NCI-H1048 (cell line): Measurements from ENCODE around the gene PACS1.

Experiments
- DNase-seq: peaks from one replicate; lab custom pipeline; 2025; lab: John Stamatoyannopoulos, UW

The PACS1 gene

GRCh38 chr11:66143264-66143566, 73.1 kb downstream of the PACS1 start:
- DNase-seq: no peak

- no peak for DNase-seq
Measured at GRCh38 chr11:66143996-66144678, 74.1 kb downstream of the PACS1 start.

- no peak for DNase-seq
Measured at GRCh38 chr11:66146074-66146473, 76.0 kb downstream of the PACS1 start.

GRCh38 chr11:66146940-66147339, 76.9 kb downstream of the PACS1 start:
- DNase-seq: no peak

- DNase-seq: no peak
Measured at GRCh38 chr11:66150140-66150539, 80.1 kb downstream of the PACS1 start.

GRCh38 chr11:66150725-66151124, 80.7 kb downstream of the PACS1 start:
- no peak for DNase-seq

- no peak for DNase-seq
Measured at GRCh38 chr11:66151273-66151672, 81.2 kb downstream of the PACS1 start.

GRCh38 chr11:66154109-66154508, 84.0 kb downstream of the PACS1 start:
- no peak for DNase-seq

- no peak for DNase-seq
Measured at GRCh38 chr11:66155387-66156073, 85.5 kb downstream of the PACS1 start.

GRCh38 chr11:66157182-66157864, 87.3 kb downstream of the PACS1 start:
- no peak for DNase-seq

GRCh38 chr11:66158156-66158555, 88.1 kb downstream of the PACS1 start:
- no peak for DNase-seq

- DNase-seq: no peak
Measured at GRCh38 chr11:66159324-66159984, 89.4 kb downstream of the PACS1 start.

GRCh38 chr11:66160709-66161108, 90.6 kb downstream of the PACS1 start:
- DNase-seq: no peak

- DNase-seq: no peak
Measured at GRCh38 chr11:66168289-66168688, 98.2 kb downstream of the PACS1 start.

- DNase-seq: no peak
Measured at GRCh38 chr11:66172146-66172545, 102.1 kb downstream of the PACS1 start.

- no peak for DNase-seq
Measured at GRCh38 chr11:66176650-66177049, 106.6 kb downstream of the PACS1 start.

- DNase-seq: no peak
Measured at GRCh38 chr11:66178183-66178582, 108.1 kb downstream of the PACS1 start.

GRCh38 chr11:66178871-66179270, 108.8 kb downstream of the PACS1 start:
- DNase-seq: no peak

- no peak for DNase-seq
Measured at GRCh38 chr11:66181632-66182315, 111.7 kb downstream of the PACS1 start.

- DNase-seq: peak; percentile 10
Measured at GRCh38 chr11:66183494-66184048, 113.5 kb downstream of the PACS1 start.

GRCh38 chr11:66184728-66185127, 114.7 kb downstream of the PACS1 start:
- no peak for DNase-seq

- DNase-seq: no peak
Measured at GRCh38 chr11:66186470-66186869, 116.4 kb downstream of the PACS1 start.
